Cardiac muscle cell (in vitro differentiated cells and primary cell): ENCODE data around the gene SERPINE1. TPM values are rescaled to one million over a fixed set of nuclear protein-coding genes. Genes with fewer than 3 reads are reported as not detected.
A peak's percentile ranks its signal among the peaks of the same experiment; 100 is the strongest.

ENCODE experiments used
- DNase-seq, 2 donors: peaks; one replicate each; pipeline versions ENCODE4 v3.0.0 to v3.0.0-alpha.2; 2010 to 2017; ENCODE audit warnings: low read depth in 1 of 2, low spot score in 1 of 2
- H3K27ac ChIP-seq: fragments of 200-600 bp; sonication (generic); 2 replicates; pipeline ENCODE4 v1.5.1; 2016
- H3K27me3 ChIP-seq: fragments of 200-600 bp; sonication (generic); 2 replicates; pipeline ENCODE4 v1.6.0; 2016; ENCODE audit warnings: control low read depth
- H3K36me3 ChIP-seq: fragments of 200-600 bp; sonication (generic); 2 replicates; pipeline ENCODE4 v1.5.1; 2016; ENCODE audit warnings: control low read depth
- H3K4me1 ChIP-seq: fragments of 200-600 bp; sonication (generic); 2 replicates; pipeline ENCODE4 v1.8.1; 2017; ENCODE audit warnings: low read depth, mild to moderate bottlenecking, mixed run types
- H3K4me3 ChIP-seq: fragments of 200-600 bp; sonication (generic); 2 replicates; pipeline ENCODE4 v1.5.1; 2016; ENCODE audit warnings: mild to moderate bottlenecking
- H3K9me3 ChIP-seq: fragments of 200-600 bp; sonication (generic); 2 replicates; pipeline ENCODE4 v1.5.1; 2017; ENCODE audit warnings: low read depth, mild to moderate bottlenecking, control low read depth
- polyA plus RNA-seq: library from polyadenylated mRNA; unstranded; fragments of >200 nt; fragmentation: Nextera tagmentation; extraction: Ambion mirVana; gene quantifications from 2 replicates; pipeline ENCODE4 v1.2.1, GENCODE V29; 2016
- total RNA-seq: library from RNA; depleted of rRNA; stranded (reverse); fragments of >200 nt; gene quantifications from 2 replicates; pipeline ENCODE4 v1.2.3, GENCODE V29; 2016
- TF ChIP-seq, protein P1 (sequence below): IDR thresholded peaks from 2 replicates; pipeline ENCODE4 v1.5.1; 2012; ENCODE audit warnings: low read depth, mild to moderate bottlenecking, low read length

SERPINE1 gene
- total and polyA plus RNA-seq, 2 experiments from 2014 or later = 1.1 to 1.9 TPM

DNA sequence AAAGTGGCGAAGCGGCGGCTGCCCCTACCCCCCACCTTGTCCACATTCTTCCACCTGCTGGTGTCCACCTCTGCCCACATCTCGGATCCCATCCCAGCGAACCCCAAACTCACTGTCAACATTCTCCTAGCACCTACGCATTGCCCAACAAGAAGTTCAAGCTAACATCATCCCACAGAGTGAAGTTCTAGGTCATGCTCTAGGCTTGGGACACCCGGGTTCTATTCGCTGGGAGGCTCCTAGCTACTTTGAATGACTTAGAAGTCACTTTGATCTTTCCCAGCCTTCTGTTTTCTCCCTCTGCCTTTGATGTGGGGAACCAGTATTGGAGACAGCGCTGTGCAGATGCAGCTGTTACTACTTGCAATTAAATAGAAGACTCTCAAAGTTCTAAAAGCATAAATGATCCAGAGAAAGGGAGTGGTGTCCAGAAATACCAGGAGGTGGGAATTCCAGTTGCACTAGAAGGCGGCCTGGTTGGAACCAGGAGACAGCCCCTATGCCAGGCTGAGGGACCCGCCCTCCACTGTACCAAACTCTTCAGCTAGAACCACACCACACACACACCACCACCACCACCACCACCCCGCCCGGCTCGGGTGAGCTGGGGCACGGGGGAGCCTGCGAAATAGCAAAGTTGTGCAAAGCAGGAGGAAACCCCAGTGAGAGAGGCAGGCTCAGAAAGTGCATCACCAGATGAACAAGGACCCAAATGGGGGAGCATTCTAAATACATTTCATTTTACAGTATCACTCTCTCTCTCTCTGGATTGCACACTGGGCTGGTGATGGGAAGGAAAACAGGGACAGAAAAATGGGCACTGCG, 43.9 kb downstream of the SERPINE1 start:
- Histone ChIP-seq H3K9me3 (no peaks in the 10 kb centered on the region), H3K27me3 (peaks cover 100% of the 10 kb centered on the region), H3K4me1 (peaks cover 9% of the 10 kb centered on the region), H3K4me3 (no peak overlapping the region), H3K27ac (no peak overlapping the region), H3K36me3 (no peaks in the 10 kb centered on the region)
- TF ChIP-seq, protein P1, sequence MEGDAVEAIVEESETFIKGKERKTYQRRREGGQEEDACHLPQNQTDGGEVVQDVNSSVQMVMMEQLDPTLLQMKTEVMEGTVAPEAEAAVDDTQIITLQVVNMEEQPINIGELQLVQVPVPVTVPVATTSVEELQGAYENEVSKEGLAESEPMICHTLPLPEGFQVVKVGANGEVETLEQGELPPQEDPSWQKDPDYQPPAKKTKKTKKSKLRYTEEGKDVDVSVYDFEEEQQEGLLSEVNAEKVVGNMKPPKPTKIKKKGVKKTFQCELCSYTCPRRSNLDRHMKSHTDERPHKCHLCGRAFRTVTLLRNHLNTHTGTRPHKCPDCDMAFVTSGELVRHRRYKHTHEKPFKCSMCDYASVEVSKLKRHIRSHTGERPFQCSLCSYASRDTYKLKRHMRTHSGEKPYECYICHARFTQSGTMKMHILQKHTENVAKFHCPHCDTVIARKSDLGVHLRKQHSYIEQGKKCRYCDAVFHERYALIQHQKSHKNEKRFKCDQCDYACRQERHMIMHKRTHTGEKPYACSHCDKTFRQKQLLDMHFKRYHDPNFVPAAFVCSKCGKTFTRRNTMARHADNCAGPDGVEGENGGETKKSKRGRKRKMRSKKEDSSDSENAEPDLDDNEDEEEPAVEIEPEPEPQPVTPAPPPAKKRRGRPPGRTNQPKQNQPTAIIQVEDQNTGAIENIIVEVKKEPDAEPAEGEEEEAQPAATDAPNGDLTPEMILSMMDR = no peak
- DNase-seq = no peak

DNA sequence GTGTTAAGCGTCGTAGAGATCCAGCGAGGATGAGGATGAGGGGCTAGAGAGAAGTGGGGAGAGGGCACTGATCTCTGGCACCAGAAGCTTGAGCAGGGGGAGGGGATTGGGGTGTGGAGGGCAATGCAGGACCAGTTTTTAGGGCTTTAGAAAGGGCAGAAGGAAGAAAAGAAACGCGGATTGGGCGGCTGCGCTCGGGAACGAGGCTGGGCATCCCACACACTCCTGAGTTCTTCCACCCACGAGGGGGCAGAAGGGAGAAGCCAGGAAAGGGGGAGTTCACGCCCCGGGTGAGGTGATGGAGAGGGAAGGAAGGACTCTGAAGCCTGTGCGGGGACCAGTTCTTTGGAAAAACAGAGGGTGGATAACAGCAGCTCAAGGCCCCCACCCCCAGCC, 44.5 kb downstream of the SERPINE1 start:
- Histone ChIP-seq H3K9me3 (no peaks in the 10 kb centered on the region), H3K4me3 (no peak overlapping the region), H3K27ac (no peak overlapping the region), H3K27me3 (peaks cover 100% of the 10 kb centered on the region), H3K4me1 (peaks cover 6% of the 10 kb centered on the region), H3K36me3 (no peaks in the 10 kb centered on the region)
- no peak for DNase-seq
- TF ChIP-seq, protein P1 = peak; percentile 32

DNA sequence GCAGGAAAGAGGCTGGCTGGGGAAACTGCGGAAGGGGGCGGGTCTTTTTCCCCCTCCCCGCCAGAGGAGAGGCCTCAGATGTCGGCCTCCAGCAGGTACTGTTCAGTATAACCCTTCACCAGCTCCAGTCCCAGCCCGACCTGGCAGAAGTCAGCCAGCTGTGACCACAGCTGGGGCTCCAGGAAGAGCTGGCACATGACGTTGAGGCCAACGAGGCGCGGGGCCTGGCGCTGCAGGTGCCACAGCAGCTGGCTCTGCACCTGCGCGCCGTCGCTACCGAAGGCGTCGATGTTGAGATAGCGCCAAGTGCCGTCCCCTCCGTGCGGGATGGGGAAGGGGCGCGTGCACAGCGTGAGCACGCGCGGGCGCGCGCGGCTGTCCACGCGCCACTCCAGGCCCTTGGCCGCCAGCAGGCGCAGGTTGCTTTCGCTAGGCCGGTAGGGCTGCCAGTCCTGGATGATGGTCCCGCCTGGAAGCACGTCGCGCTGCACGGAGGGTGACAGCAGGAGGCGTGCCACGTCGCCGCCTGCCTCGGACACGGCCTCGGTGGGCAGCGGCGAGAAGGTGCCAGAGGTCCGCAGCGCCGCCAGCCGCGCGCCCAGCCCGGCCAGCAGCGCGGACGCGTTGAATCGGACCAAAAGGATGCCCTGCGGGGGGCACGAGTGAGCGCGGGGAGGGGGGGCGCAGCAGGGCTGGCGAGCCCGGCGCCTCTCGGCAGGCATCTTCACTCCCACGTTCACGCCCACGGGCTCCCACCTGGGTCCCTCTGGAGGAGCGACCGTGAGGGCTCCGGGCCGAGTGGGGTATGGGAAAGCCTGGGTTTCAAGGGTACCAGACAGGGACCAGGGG, 45.3 kb downstream of the SERPINE1 start:
- peaks cover 6% of the 10 kb centered on the region for H3K4me1 ChIP-seq

DNA sequence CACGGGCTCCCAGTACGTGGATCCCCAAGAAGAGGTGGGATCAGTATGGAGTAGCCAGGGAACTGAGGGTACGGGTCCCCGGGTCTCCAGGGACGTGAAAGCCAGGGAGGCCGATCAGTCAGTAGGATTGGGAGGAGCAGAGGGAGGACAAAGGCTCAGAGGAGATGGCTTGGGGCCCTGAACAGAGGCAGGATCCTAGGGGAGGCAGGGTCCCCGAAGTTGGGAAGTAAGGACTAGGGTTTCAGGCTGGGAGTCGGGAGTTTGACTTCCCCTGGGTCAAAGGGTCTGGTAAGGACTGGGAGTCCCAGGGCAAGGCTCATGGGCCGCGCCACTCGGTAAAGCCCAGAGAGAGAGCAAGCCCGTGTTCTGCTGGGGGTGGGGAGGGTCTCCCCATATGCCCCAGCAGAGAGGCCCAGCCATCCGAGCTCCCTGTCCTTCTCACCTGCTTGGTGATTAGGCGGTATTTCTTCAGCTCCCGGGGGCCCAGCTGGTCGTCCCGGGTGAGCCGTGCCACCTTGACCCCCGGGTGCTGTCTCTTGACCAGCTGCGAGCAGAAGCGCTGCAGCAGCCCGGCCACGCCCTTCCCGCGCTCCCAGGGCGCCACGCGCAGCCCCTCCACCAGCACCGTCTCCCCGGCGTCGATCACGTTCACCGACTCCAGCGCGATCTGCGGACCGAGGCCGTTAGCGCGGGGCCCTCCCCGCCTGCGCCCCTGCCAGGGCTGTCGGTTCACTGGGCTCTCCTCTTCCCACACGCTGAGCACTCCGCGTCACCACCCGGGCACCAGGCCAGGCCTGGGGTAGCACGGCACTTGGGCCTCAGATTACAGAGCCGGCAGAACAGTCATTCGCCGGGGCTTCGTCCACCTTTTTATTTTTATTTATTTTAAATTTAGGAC, 46.2 kb downstream of the SERPINE1 start:
- Histone ChIP-seq H3K27me3 (peaks cover 100% of the 10 kb centered on the region), H3K4me3 (peak overlapping the region; percentile 6), H3K36me3 (no peaks in the 10 kb centered on the region), H3K27ac (no peak overlapping the region), H3K9me3 (no peaks in the 10 kb centered on the region), H3K4me1 (peaks cover 6% of the 10 kb centered on the region)
- DNase-seq = peak in 1 of 2 donors; percentile 65
- TF ChIP-seq, protein P1 = no peak

More for the DNA sequence above, 45.3 kb downstream of the SERPINE1 start:
- no peak overlapping the region for H3K27ac ChIP-seq
- TF ChIP-seq, protein P1 = no peak
- H3K9me3 ChIP-seq = no peaks in the 10 kb centered on the region
- DNase-seq = no peak
- H3K4me3 ChIP-seq = no peak overlapping the region
- H3K36me3 ChIP-seq = no peaks in the 10 kb centered on the region
- peaks cover 100% of the 10 kb centered on the region for H3K27me3 ChIP-seq

DNA sequence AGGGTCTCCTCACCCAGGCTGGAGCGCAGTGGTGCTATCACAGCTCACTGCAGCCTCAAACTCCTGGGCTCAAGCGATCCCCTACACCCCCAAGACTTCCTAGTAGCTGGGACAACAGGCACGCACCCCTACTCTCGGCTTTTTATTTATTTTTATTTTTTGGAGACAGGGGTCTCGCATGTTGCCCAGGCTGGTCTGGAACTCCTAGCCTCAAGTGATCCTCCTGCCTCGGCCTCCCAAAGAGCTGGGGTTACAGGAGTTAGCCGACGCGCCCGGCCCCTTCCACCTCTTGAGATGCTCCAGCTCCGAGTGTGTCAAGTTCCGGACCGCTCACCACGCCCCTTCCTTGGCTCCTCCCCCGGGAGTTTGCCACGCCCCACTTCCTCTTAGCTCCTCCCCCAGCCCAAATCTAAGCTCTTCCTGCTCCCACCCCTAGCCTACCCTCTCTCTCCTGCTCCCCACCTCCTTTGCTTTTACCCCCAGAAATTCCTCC, 46.9 kb downstream of the SERPINE1 start:
- Histone ChIP-seq H3K27me3 (peaks cover 100% of the 10 kb centered on the region), H3K36me3 (no peaks in the 10 kb centered on the region), H3K27ac (no peak overlapping the region), H3K9me3 (no peaks in the 10 kb centered on the region), H3K4me1 (peaks cover 6% of the 10 kb centered on the region), H3K4me3 (peak overlapping the region; percentile 6)
- peak in 1 of 2 donors; percentile 43 for DNase-seq
- TF ChIP-seq, protein P1 = no peak
